SK-N-MC (cell line): ENCODE measurements around the gene B4GALT1.

Source experiments
- EZH2 ChIP-seq: fragments of 200-600 bp; sonication (generic); IDR thresholded peaks from one replicate; pipeline ENCODE4 v1.6.1; 2017; ENCODE audit warnings: antibody characterized with exemption
- FOXP2 ChIP-seq: optimal IDR thresholded peaks from 2 replicates; pipeline ENCODE3; 2011; ENCODE audit warnings: mild to moderate bottlenecking, moderate library complexity; ENCODE audit not compliant: insufficient read depth; ENCODE audit errors: extremely low read length, control extremely low read depth
- POLR2AphosphoS5 ChIP-seq: IDR thresholded peaks from 2 replicates; pipeline ENCODE4 v1.6.1; 2012; ENCODE audit warnings: mild to moderate bottlenecking, low read depth, low read length, borderline replicate concordance

GRCh38 chr9:33109097-33109496, 58.0 kb downstream of the B4GALT1 start:
- no peak for TF ChIP-seq POLR2AphosphoS5
- no peak for TF ChIP-seq EZH2
- TF ChIP-seq FOXP2: no peak
